HG03460 (cell line): ENCODE measurements around the gene MEGF11.
"Not testable (repeated sequence)": the region's sequence is repeated elsewhere in the genome, so short reads cannot be mapped to it uniquely, and the experiment has no call there.

Experiments
- ATAC-seq: cut with Tn5 transposase; IDR thresholded peaks from one replicate; pipeline ENCODE4 v1.9.1; 2021; ENCODE audit not compliant: unreplicated experiment

The MEGF11 gene

DNA sequence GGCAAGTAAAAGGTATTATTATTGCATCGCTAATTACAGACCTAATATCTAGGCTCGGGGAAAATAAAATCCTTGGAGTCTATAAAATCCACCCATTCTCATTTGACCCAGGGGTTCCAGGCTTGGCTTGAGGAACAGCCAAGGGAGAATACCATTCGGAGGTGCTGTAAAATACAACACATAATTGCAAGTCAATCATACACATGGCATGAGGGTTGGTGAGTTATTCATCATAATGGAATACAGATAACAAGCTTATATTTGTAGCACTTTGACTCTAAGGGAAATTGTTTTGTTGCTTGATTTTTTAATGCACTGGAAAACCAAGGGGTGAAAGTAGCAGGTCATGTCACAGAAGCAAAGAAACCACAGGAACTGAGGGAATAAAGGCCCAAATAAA lies 23.0 kb upstream of the MEGF11 start:
- ATAC-seq = no peak

GRCh38 chr15:66275352-66275751 lies 21.8 kb upstream of the MEGF11 start:
- ATAC-seq = no peak

DNA sequence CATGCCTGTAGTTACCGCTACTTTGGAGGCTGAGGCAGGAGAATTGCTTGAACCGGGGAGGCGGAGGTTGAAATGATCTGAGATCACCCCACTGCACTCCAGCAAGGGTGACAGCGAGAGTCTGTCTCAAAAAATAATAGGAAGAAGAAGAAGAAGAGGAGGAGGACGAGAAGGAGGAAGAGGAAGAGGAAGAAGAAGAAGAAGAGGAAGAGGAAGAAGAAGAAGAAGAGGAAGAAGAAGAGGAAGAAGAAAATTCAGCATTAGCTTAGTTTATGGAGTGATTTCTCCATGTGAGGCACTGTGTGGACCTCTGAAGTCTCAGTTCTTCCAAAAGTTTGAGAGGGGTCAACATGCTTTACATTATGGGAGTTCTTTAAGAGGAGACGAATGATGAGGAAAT lies 17.4 kb upstream of the MEGF11 start:
- ATAC-seq = no peak

- ATAC-seq = no peak
These were observed 16.0 kb upstream of the MEGF11 start for GRCh38 chr15:66269326-66270090.

DNA sequence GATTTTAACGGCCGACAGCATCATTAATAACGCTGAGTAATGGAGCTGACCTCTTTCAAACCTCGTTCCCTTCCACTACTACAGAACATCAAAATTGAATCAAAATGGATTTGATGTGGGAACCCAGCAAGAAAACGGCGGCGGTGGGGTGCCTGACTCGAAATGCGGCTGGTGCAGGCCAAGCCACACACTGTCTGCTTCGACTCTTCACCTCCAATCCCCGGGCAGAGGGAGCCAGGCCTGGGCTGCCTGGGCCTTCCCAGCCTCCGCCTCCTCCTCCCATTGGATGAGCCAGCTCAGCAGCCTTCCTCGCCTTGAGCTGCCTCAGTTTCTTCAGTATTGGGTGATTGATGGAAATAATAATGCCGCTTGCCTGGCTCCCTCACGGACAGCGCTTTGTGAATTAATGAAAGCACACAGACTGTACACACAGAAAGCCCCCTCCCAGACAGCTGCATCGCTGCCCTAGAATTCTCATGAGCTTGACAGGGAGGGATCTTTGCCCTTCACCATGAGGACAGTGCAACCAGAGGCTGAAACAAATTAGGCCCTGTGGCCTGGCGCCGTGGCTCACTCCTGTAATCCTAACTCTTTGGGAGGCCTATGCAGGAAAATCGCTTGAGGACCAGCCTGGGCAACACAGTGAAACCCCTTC lies 11.4 kb upstream of the MEGF11 start:
- no peak for ATAC-seq

DNA sequence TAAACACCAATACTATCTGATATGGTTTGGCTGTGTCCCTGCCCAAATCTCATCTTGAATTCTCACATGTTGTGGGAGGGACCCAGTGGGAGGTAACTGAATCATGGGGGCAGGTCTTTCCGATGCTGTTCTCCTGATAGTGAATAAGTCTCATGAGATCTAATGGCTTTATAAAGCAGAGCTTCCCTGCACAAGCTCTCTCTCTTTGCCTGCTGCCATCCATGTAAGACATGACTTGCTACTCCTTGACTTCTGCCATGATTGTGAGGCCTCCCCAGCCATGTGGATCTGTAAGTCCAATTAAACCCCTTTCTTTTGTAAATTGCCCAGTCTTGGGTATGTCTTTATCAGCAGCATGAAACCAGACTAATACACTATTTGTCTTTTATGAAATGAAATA lies 9.3 kb upstream of the MEGF11 start:
- not testable (repeated sequence) for ATAC-seq

DNA sequence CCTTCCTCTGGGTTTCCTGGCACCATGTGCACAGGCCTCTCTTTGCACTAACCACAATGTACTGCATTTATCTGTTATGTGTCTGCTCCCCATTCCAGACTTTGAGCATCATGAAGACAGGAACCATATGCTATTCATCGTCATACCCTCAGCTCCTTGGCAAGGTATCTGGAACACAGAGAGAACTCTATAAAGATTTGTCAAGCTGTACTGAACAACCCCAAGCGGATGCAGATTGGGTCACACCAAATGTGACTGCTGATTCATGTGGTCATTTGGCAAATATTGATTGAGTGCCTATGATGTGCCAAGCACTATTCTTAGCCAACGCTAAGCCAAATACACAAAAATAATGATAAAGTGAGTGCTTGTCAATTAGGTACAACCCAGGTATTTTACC lies 7.5 kb upstream of the MEGF11 start:
- ATAC-seq = no peak

DNA sequence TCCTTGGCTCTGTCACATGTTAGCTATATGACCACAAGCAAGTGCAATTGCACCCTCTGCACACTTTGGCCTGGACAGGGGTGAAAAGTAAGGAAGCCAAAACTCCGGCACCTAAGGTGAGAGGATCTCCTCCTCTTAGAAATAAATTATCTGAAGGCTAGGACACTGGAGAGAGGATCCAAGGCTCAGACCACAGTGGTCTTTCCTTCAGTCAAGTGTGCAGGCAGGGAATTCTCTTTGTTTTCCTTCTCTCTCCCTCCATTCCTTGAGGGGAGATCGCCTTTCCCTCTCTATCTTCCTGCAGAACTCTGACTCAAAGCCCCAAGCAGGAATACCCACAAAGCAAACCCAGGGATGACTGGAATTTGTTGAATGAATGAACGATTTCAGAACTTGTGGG lies 3.1 kb upstream of the MEGF11 start:
- no peak for ATAC-seq

DNA sequence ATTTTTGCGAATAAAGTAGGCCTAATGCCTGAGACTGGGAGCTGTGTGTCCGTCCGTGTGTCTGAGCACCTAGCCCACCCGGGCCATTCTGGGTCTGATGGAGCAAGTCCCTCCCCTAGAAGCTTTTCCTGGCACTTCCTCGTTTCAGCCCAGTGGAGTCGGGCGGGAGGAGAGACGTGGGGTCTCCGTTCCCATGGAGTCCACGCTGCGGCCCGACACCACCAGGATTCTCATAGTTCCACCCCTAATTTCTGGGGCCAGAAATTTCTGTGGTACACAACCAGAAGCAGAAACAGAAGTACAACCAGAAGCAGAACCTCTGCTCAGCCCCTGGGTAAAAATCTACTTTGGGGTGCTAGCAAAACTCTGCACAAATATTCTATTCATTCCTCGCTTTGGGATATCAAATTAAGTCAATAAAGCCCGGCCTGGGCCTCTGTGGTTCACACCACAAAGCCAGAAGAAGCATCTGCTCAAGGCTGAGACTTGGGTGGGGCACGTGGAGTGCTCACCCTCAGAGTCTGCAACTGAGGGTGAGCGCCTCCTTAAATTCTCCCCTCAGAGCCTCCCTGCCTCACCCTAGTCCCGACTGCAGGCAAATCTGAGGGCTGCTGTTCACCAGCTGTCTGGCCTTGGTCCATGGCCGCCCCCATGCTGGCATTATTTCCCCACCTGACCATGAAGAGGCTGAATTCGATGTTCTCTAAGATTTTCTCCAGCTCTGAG lies 1.6 kb upstream of the MEGF11 start:
- no peak for ATAC-seq

DNA sequence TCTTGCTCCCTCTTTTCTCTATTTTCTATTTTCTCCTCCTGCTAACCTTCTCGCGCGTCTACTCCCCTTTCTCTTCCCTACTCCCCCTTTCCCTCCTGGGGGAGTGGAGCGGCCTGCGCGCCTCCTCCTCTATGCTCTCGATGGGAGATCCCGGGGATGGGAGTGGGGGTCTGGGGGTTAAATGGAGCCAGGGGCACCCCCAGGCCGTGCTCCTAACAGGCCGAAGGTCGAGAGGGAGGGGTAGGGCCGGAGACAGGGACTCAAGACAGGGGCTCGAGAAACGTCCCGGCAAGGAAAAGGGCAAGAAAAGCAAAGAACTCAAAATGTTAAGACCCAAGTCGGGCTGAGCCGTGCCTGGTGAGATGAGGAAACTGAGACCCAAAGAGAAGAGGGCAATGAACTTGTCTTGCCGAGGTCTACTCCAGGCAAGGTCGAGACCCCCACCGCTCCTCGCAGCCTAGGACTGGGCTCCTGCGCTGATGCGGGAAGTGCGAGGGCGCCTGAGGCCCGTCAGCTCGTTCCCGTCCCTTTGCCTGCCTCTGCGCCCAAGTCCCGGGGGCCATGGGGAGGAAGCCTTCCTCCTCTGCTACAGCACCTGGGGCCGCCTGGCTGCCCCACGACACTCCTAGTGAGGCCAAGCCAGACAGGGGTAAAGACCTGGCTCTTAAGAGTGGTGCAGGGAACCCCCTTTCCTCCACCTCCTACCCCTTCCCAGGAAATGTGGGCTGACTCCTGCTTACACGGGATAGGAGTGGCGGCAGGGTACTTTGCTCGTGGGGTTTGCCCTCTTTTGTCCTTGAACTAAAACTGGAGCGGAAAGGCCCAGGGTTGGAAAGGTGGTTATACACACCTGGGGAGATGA lies 770 bp upstream of the MEGF11 start:
- ATAC-seq = no peak

DNA sequence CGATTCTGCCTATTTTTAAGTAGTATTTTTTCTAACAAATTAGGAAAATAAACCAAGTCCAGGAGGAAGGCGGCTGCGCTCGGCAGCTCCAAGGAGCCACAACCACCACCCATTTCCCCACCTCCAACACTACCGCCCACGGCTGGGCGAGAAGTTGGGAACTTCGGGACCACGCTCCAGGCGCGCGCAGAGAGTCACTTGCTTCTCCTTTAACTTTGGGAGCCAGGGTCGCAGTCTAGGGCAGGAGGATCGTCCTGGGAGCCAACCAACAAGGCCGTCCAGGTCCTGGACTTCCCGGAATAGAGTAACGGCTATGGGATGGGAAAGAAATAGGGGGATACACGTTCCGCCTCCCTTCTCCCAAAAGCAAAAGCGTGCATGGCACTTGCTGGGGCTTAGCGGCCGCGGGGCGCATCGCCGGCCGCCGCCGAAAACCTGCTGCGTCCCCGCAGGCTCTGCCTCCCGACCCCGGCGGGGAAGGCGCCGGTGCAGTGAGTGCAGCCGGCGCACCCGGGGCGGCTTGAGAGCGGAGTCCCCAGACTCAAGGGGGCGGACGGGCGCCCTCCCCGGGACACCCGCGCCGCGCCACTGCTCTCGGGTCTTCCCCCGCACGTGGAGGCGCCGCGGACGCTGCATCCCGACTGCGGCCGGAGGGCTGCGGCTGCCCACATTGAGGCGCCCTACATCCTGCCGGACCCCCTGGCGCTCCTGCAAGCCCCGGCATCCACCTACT lies 699 bp downstream of the MEGF11 start:
- ATAC-seq = no peak

- ATAC-seq = no peak
These were observed 1.5 kb downstream of the MEGF11 start for GRCh38 chr15:66251790-66252684.

- no peak for ATAC-seq
These were observed 2.3 kb downstream of the MEGF11 start for GRCh38 chr15:66251065-66251789.

DNA sequence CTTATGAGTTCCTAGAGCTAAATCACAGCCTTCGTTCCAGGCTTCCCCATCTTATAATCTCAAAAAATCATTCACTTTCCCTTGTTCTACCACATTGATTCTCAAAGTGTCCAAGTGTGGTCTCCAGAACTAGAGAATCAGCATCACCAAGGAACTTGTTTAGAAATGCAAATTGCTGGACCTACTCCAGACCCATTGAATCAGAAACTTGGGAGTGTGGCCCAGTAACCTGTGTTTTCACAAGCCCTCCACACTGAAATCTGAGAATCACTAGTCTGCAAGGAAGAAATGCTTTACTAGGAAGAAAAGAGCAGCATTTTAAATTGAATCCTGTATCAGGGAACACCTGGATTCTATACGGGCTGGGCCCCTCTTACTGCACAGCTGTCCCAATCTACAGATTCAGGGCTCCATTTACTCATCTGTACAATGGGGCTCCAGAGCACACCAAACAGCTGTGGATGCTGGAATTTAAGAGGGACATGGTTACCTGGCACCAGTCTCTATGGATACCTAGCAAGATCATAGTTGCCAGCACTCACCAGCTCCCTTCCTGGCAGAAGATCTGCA lies 3.9 kb downstream of the MEGF11 start:
- ATAC-seq = no peak

- no peak for ATAC-seq
These were observed 6.6 kb downstream of the MEGF11 start for GRCh38 chr15:66246937-66247336.

DNA sequence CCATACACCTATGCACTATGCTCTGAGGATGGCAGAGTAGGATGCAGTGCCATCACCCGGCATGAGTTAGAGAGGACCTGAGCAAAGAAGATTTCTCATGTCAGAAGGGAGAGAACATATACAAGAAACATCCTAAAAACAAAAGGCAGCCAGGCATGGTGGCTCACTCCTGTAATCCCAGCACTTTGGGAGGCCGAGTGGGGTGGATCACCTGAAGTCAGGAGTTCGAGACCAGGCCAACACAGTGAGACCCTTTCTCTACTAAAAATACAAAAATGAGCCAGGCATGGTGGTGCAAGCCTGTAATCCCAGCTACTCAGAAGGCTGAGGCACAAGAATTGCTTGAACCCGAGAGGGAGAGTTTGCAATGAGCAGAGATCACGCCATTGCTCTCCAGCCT lies 7.7 kb downstream of the MEGF11 start:
- not testable (repeated sequence) for ATAC-seq

DNA sequence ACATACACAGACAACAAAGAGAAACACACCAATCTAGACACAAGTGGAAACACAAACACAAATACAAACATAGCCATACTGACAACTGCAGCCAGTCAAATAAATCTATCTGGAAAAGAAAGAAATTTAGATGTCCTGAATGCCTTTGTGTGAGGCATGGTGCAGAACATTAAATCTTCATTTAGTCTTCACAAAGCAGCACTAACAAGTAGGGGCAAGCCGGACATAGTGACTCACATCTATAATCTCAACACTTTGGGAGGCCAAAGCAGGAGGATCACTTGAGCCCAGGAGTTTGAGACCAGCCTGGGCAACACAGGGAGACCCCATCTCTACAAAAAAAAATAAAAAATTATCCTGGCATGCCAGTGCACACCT lies 11.7 kb downstream of the MEGF11 start:
- ATAC-seq = no peak

DNA sequence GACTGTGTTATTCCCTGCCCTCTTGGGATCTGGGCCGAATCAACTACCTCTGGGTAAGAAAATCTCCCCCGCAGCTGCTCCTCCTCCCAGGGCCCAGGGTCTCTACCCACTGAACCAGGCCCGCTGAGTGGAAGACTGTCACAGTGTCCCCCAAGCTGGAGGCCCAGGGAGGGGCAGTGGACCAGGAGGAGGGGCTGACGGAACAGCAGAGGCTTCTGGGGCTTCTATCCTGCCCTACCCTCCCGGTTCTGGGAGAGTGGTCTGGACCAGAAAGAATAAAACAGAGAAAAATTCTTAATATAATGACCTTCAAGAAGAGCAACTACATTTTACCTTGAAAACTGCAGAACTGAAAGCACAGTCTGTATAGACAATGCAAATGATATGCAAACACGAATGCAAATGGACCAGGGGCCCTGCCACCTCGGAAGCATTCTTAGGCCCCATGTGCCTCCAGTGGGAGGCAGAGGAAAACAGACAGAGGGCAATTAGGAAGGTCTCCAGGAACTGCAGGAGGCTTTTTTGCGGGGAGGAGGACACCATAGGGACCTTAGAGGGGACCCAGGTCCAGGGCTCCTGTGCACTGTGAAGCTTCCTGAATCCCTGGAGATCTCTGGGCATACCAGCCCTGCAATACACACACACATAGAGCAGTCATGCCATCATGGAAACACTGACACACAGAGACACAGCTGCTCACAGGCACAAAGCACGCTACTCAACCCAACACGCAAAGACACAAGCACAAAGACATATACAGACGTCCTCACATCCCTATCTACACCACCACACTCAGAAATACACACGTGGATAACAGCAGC lies 12.3 kb downstream of the MEGF11 start:
- no peak for ATAC-seq
